Renal pelvis (tissue), 4 donors: ENCODE measurements around the gene COL4A5. TPM values are rescaled to one million over a fixed set of nuclear protein-coding genes. Genes with fewer than 3 reads are reported as not detected.

Experiments
- DNase-seq: peaks from one replicate; pipeline ENCODE4 v3.0.0-alpha.2; 2013
- polyA plus RNA-seq, 3 donors: library from polyadenylated mRNA; unstranded; fragments of 120-200 nt; gene quantifications; one replicate each; pipeline ENCODE4 v1.2.1, GENCODE V29; 2013; ENCODE audit not compliant: insufficient read length in 3 of 3

The COL4A5 gene
- polyA plus RNA-seq, 3 donors: 106 to 138 (median 134) TPM

DNA sequence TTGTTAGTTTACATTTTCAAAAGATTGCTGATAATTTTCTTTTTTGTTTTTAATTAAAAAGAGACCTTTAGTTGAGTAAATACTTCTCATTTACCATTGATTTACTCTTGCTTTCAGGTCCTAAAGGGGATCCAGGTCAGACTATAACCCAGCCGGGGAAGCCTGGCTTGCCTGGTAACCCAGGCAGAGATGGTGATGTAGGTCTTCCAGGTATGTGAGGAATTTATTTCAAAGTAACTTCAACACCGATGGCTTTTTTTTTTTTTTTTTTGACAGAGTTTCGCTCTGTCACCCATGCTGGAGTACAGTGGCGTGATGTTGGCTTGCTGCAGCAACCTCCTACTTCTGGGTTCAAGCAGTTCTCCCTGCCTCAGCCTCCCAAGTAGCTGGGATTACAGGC is 161.6 kb downstream of the COL4A5 start:
- no peak for DNase-seq

DNA sequence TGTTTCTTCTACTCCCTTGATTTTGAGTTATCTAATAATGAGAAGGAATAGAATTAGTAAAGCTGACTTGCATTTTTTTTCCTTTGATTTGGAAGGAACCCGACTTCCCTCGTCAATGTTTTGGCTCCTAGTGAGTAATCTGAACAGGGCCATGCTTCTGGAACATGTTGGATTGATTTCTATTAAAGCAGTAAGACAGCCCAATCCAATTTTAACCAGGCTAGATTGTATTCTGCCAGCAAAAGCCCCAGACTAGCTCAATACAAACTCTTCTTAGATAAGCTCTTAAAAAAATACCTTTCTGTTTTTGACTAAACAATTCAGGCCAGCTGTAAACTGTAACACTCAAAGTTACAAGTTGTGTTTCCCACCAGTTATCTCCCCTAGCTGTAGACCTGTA is 170.5 kb downstream of the COL4A5 start:
- no peak for DNase-seq

DNA sequence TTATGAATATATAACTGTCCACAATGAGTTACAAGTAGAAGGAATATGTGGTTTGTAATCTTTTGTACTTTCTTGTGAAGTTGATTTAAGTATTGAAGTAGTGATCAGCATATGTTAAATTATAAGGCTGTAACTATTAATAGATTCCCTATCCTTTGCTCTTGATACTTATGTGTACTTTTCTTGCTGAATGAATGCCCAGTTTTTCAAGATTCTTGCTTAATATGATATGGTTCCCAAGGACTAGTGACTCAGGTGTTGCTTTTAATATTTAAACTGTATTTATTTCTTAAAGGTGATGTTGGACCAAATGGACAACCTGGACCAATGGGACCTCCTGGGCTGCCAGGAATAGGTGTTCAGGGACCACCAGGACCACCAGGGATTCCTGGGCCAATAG is 175.0 kb downstream of the COL4A5 start:
- DNase-seq: no peak

DNA sequence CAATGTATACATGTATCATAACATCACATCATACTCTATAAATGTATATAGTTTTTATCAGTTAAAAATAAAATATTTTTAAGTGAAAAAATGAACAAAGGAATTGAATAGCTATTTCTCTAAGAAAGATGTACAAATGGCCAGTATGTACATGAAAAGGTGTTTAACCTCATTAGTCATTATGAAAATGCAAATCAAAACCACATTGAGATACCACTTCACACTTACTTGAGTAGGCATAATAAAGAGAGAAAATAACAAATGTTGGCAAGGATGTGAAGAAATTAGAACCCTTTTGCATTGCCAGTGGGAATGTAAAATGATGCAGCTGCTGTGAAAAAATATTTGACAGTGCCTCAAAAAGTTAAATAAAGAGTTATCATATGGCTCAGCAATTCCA is 201.2 kb downstream of the COL4A5 start:
- no peak for DNase-seq

DNA sequence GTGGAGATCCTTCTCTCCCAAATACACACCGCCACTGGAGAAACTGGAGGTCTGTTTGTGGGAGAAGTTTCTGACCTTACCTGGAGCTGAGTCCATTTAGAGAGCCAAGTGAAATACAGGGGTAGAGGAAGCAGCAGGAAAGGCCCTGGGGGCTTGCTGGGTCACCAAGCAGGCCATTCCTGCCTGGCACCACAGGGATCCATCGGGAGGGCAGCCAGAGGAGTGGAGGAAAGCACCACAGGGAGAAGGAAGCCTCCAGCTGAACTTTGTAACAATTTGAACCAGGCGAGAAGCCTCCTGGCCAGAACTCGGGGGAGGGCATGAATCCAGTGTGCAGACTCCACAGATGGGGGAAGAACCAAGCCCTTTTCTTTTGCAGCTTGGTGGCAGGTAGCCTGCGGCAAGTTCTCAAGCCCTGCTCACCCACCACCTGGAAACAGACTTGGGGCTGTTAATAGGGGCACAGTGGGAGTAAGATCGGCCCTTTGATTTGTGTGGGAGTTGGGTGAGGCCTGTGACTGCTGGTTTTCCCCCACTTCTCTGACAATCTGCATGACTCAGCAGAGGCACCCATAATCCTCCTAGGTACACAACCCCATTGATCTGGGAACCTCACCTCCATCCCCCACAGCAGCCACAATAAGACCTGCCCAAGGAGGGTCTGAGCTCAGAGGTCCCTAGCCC is 202.1 kb downstream of the COL4A5 start:
- DNase-seq: no peak

DNA sequence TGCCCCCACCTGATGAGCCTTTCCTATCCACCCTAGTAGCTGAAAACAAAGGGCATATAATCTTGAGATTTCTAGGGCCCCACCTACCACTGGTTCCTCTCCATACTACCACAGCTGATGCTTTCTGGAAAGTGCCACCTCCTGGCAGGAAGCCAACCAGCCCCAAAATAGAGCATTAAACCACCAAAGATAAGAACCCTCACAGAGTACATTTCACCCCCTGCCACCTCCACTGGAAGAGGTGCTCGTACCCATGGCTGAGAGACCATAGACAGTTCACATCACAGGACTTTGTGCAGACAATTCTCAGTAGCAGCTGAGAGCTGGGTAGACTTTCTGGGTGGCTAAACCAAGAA is 202.6 kb downstream of the COL4A5 start:
- DNase-seq: no peak

DNA sequence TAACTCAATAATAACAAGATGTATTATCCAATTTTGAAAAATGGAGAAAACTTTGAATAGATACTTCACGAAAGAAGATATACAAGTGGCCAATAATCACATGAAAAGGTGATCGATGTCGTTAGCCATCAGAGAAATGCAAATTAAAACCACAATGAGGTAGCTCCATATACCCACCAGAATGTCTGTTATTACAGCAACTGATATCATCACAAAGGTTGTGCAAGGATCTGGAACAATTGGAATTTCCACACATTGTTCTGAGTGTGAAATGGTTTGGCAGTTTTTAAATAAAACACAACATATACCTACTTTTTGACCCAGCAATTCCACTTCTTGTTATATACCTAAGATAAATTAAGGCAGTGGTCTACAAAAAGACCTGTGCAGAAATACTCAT is 225.1 kb downstream of the COL4A5 start:
- DNase-seq: no peak

DNA sequence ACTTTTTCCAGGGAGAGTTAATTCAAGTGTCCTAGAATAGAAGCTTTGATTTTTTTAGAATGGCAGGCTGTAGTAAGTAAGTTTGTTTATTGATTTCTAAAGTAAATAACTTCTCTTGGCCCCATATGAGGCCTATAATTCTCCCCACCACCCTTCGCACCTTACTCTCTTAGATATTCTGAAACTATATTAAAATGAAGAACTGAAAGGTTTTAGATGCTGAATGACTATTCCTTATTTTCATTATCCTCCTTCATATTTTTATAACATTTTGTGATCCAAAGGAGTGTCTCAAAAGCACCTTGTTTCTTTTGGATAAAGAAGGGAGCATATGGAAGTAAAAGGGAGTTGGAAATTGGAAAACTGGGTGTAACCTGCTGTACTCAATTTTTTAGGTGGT is 226.5 kb downstream of the COL4A5 start:
- DNase-seq: no peak

DNA sequence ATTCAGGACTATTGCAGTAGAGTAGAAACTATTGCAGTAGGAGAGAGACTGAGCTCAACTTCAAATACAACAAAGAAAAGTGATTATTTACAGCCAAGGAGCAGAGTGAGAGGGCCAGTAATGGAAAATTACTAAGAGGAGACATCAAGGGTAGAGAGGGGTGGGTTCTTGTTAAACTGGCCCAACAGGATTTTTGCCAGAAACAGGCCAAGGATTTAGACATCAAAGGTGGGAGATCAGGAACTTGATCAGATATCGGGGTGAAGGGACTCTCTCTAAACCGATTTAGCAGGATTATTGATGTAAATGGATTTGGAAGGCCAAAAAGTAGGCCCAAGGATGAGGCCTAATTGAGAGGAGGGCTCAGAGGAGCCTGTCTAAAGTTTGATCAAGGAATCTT is 231.9 kb downstream of the COL4A5 start:
- DNase-seq: no peak

DNA sequence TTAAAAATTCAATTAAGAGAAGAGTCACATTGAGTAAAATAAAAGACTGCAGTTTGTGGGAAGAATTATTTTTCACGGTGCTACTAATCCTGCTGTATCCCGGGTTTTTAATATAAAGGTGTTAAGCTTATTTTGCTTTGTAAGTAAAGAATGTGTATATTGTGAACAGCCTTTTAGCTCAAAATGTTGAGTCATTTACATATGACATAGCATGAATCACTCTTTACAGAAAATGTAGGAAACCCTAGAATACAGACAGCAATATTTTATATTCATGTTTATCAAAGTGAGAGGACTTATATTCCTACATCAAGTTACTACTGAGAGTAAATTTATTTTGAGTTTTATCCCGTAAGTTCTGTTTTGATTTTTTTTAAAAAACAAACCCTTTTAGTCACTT is 257.1 kb downstream of the COL4A5 start:
- no peak for DNase-seq

DNA sequence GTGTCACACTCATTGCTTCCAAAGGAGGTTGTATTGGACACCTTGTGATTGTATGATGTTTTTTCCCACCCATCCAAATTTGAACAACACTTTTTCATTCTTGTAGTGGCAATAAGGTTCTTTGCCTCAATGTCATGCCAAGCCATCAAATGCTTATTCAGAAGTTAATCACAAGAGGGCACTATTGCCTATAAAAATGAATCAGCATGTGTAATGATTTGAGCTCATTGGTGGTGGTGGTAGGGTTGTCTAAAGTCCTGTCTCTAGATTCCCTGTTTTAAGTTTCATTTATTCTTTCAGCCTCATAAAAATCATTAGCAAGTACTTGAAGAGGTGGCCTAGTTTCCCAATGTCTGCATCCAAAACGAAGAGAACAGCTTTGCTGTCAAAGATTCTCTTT is 259.7 kb downstream of the COL4A5 start:
- DNase-seq: peak; percentile 20

DNA sequence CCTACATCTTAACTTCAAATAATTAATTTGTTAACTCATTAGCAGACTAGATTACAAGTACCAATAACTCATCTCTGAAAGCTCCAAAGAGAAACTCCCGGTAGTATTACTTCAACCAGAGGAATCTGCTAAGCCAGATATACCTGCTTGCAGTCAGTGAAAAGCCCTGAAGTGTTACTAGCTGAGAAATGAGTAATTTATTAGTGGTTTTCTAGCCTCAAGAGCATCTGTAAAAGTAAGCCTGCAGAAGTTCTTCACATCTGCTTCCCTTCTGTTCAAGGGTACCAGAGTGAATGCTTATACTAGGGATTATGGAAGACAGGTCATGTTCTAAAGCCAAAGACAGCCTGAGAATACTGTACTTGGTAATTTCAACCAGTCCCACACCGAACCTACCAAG is 262.0 kb downstream of the COL4A5 start:
- DNase-seq: no peak

DNA sequence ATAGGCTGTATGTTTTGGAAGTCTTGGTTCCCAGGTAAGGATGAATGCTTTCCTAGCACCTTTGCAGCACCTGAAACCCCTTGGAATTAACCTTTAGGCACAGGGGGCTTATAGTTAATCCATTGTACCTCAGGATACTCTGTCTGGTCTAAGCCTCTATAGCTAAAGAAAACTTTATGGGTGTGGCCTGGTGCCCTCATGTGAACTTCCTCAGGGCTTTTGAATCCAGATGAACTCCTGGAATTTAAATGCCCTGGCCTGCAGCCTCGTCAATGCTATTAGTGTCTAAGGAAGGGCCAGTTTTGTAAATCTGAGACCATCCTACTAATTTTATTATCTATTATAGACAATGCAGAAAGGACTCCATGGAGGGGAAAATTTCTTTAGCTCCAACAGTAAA is 262.9 kb downstream of the COL4A5 start:
- no peak for DNase-seq

DNA sequence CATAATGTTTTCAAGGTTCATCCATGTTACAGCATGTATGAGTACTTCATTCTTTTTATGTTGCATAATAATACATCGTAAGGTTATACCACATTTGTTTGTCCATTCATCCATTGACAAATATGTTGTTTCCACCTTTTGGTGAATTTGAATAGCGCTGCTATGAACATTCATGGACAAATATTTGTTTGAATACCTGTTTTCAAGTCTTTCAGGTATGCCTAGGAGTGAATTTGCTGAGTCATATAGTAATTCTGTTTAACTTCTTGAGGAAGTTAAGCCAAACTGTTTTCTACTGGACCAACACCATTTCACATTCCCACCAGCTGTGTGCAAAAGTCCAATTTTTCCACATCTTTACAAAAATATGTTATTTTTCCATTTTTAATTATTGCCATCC is 265.2 kb downstream of the COL4A5 start:
- DNase-seq: no peak

DNA sequence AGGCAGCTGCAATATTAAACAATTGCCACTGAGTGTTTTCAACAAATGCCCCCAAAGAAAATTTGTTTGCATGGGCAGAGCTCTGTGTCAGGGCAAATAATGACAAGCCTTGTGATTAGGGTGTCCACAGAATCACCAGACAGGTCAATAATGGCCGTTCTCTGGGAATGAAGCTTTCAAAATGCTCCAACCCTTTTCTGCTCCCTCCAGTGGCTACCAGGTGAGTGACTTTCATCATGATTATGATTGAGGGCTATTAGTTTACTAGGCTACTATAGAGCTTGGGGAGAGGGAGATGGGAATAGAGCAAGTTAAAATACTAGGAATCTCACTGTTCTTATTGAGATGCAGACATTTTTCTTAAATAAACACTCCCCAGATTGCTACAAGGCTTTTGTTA is 273.2 kb downstream of the COL4A5 start:
- DNase-seq: no peak

DNA sequence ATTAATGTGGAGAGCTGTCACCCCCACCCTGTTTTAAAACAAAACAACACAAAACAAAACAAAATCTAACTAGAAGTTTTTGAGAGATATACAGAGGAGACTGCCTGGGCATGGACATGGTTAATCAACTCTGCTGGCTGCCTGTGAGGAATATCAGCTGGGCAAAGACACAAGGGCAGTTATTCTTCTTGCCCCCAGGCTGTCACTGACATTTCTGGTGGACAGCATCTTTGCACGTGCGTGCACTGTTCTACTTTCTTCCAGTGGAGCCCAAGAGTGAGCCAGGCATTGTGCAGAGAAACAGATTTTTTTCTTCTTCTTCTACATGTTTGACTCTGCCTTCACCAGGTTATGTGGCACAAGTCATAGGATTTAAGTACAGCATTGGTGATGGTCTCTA is 282.9 kb downstream of the COL4A5 start:
- DNase-seq: no peak

DNA sequence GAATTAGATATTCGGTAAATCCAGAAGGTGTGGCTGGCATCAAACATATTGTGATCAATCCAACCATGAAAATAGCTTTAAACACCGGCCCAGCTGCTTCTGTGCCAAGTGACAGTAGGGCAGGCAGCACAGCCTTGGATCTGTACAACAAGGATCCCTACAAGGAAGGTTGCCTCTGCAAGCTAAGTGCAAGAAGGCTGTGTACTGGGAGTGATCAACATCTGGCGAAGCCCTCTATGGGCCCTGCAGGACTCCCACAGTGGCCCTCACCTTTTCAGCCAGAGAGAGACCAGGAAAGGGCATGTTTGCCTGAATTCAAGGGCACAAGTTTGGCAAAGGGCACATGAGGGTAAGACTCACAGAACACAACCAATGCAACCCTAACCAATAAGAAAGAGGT is 287.1 kb downstream of the COL4A5 start:
- no peak for DNase-seq

DNA sequence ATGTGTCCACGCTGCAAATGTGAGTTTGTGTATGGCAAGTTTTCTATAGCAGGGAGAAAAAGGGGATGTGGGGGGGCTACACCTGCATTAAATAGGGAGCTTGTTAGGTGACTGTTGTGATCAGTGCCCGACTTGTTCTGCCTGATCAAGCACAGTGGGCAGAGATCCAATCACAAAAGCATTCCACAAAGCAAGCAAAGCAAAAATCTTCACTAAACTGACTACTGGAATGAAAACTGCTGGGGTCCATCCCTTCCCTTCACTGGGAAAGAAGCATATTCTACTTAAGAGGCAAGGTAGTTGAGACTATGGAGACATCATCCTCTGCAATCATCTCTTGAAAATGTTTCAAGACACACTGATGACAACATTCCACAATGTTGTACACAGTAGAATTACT is 291.5 kb downstream of the COL4A5 start:
- DNase-seq: no peak

DNA sequence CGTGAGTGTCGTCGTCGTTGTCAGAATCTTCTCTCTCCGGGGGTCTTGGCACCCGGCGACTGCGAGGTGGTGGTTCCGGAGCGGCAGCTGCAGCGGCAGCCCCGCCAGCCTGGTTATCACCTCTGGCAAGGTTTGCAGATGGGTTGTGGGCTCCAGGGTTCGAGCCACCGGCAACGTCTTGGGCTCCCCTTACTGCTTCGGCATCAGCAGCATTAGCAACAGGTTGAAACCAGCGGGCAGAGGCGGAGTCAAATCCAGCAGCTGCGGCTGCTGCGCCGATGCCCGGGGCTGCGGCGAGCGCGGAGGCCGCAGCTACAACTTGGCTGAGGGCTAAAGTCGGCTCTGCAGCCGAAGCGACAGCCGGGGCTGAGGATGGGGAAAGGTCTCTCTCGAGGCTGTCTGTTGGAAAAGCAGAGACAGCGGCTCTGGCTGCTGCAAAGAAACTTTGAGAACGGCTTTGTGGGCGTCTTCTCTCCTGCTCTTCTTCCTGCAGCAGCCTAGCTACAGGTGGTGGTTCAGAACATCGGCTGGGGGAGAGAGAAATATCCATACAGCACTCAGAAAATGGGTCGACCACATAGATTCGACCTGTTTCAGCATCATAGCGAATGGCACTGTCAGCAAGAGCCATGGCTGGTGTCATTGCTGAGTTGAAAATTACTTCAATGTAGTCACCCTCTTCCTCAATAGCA is 293.1 kb downstream of the COL4A5 start:
- no peak for DNase-seq

DNA sequence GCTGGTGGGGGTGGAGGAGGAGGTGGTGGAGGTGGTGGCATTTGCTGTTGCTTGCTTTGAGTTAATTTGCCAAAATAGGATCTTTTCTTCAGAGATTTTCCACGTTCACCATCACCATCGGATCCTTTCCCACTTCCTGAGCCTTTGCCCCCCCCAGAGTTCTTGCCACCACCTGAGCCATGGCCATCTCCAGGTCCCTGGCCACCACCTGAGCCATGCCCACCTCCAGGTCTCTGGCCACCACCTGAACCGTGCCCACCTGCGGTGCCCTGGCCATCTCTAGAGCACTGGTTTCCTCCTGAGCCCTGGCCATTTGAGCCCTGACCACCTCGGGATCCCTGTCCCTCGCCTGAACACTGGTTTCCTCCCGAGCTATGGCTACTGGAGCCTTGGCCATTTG is 294.8 kb downstream of the COL4A5 start:
- DNase-seq: no peak

DNA sequence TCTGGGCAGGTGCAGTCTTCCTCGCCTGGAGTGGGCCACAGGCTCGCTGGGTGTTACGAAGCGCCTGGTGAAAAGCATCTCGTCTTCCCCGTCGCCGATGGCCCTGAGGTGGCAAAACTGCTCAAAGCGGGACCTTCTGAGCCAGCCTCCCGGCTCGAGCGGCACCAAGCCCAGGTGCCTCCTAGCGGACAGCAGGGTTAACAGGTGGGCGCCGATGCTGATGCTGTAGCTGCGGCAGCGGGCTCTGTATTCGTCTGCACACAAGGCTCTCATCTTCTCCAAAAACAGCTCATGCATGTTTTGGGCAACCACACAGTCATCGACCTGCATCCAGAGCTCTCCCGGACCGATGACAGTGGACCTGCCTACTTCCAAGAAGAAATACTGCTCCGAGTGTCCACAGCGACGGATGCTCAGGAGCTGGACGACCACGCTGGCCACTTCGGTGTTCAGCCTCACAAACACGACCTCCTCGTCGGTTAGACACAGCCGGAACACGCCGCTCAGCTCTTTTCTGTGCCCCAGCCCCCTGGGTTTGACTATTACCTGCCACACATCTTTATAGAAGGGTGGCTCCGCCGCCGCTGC is 295.5 kb downstream of the COL4A5 start:
- DNase-seq: no peak

DNA sequence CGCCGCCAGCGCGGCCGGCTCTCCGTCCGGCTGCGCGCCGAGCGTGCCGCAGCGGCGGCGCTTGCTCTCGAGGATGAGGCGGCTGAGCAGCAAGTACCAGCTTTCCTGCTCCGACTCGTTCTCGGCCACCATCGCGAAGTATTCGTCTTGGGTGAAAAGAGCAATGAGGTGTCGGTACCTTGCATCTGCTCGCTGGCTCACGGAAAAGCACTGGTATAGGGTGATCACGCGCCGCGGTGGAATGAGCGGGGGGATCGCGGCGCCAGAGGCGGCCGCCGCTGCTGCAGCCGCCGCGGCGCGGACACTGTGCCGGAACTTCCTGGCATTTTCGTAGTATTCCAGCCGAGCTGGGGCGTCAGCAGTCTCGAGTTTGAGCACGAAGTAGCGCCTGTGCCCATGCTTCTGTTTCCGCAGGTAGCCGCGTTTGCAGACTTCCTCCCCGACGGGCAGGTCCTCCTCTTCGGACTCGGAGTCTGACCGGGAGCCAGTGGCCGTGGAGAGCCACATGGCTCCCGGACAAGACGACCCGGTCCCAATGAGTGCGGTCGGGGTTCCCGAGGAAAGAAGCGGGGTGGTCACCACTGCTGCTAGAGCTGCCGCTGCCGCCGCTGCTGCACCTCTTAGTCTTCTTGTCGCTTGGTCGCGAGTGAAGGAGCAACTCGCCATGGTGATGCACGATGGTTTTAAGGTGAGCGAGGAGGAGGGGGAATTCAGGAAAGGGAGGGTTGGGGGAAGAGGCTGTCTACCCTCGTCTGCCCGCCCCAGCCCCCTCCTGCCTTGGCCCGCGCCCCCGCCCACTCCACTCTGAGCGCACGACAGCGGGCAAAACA is 296.3 kb downstream of the COL4A5 start:
- no peak for DNase-seq
